Astrocyte (in vitro differentiated cells and primary cell): ENCODE data around the gene KIF20B. TPM values are rescaled to one million over a fixed set of nuclear protein-coding genes. Genes with fewer than 3 reads are reported as not detected.

Source experiments
- DNase-seq: peaks from one replicate; pipeline ENCODE4 v3.0.0-alpha.2; 2010; ENCODE audit warnings: low read depth
- FAIRE-seq: peaks from 2 replicates; lab custom pipeline; 2011; peaks lifted over from hg19 to GRCh38; lab: Jason Lieb, UNC
- H2AFZ ChIP-seq: 2 replicates; pipeline ENCODE4 v1.6.0; 2012; ENCODE audit warnings: low read depth, low read length, inconsistent platforms
- H3K27ac ChIP-seq: 2 replicates; pipeline ENCODE4 v1.5.1; 2011; ENCODE audit warnings: low read depth, low read length, inconsistent platforms
- H3K27me3 ChIP-seq: 2 replicates; pipeline ENCODE4 v1.6.0; 2011; ENCODE audit warnings: low read length, inconsistent platforms; ENCODE audit not compliant: insufficient read depth
- H3K36me3 ChIP-seq: 2 replicates; pipeline ENCODE4 v1.5.1; 2011; ENCODE audit warnings: low read length, inconsistent platforms; ENCODE audit not compliant: insufficient read depth
- H3K4me1 ChIP-seq: 2 replicates; pipeline ENCODE4 v1.5.1; 2011; ENCODE audit warnings: low read length, inconsistent platforms; ENCODE audit not compliant: insufficient read depth
- H3K4me2 ChIP-seq: 2 replicates; pipeline ENCODE4 v1.6.0; 2012; ENCODE audit warnings: low read length, inconsistent platforms
- H3K4me3 ChIP-seq: 2 replicates; pipeline ENCODE4 v1.5.1; 2011; ENCODE audit warnings: low read depth, mild to moderate bottlenecking, low read length, inconsistent platforms; ENCODE audit not compliant: insufficient read depth
- H3K79me2 ChIP-seq: 2 replicates; pipeline ENCODE4 v1.6.0; 2012; ENCODE audit warnings: mild to moderate bottlenecking, low read length, inconsistent platforms; ENCODE audit not compliant: insufficient read depth
- H3K9ac ChIP-seq: 2 replicates; pipeline ENCODE4 v1.6.0; 2012; ENCODE audit warnings: mild to moderate bottlenecking, low read length, inconsistent platforms
- H3K9me3 ChIP-seq: 2 replicates; pipeline ENCODE4 v1.5.1; 2012; ENCODE audit warnings: low read depth, mild to moderate bottlenecking, low read length, inconsistent platforms; ENCODE audit not compliant: insufficient read depth
- H4K20me1 ChIP-seq: 2 replicates; pipeline ENCODE4 v1.6.0; 2012; ENCODE audit warnings: low read length, inconsistent platforms; ENCODE audit not compliant: insufficient read depth
- H3K27ac Mint-ChIP-seq: one replicate; pipeline ENCODE4 v1.8.0; 2021; ENCODE audit warnings: mild to moderate bottlenecking, mixed read lengths; ENCODE audit not compliant: unreplicated experiment
- H3K27me3 Mint-ChIP-seq: one replicate; pipeline ENCODE4 v1.8.0; 2021; ENCODE audit warnings: low read depth, mixed read lengths; ENCODE audit not compliant: unreplicated experiment
- H3K36me3 Mint-ChIP-seq: one replicate; pipeline ENCODE4 v1.8.0; 2021; ENCODE audit warnings: low read depth, mixed read lengths; ENCODE audit not compliant: unreplicated experiment
- H3K4me1 Mint-ChIP-seq: one replicate; pipeline ENCODE4 v1.8.0; 2021; ENCODE audit warnings: low read depth, mixed read lengths; ENCODE audit not compliant: unreplicated experiment
- H3K4me3 Mint-ChIP-seq: one replicate; pipeline ENCODE4 v1.8.0; 2021; ENCODE audit warnings: mild to moderate bottlenecking, moderate library complexity, mixed read lengths; ENCODE audit not compliant: unreplicated experiment
- H3K9me3 Mint-ChIP-seq: one replicate; pipeline ENCODE4 v1.8.0; 2021; ENCODE audit warnings: mild to moderate bottlenecking, mixed read lengths; ENCODE audit not compliant: unreplicated experiment
- EZH2 ChIP-seq: IDR thresholded peaks from 2 replicates; pipeline ENCODE4 v1.6.1; 2012; ENCODE audit warnings: mild to moderate bottlenecking, low read length, inconsistent platforms; ENCODE audit not compliant: insufficient read depth
- total RNA-seq: library from RNA; stranded (reverse); gene quantifications from 2 replicates; pipeline ENCODE4 v1.2.1, GENCODE V29; 2021
- TF ChIP-seq, protein P1 (sequence below): IDR thresholded peaks from 2 replicates; pipeline ENCODE4 v1.5.1; 2011; ENCODE audit warnings: low read depth, mild to moderate bottlenecking, inconsistent platforms, low read length, moderate library complexity; ENCODE audit not compliant: insufficient read depth

KIF20B gene
- total RNA-seq, 1 donor from 2014 or later = 7.1 TPM

DNA sequence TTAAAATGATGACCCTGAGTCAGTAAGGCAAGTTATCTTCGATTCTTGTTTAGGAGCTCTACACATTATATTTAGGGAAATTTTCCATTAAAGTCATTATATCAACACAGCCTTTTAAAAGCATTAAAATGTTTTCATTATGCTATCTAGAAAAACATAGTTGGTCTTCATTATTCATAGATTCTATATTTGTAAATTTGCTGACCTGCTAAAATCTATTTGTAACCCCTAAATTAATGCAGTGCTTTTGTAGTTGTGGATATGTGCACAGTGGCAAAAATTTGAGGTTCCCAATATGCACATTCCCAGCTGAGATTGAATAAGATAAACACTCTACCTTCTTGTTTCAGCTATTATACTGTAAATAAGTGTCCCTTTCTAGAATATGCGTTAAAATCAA is 81.1 kb downstream of the KIF20B start:
- H3K4me3 Mint-ChIP-seq = no peak overlapping the region

GRCh38 chr10:89783406-89783805 is 82.0 kb downstream of the KIF20B start:
- H3K79me2 ChIP-seq = no peaks in the 10 kb centered on the region
- no peak for TF ChIP-seq EZH2
- TF ChIP-seq, protein P1, sequence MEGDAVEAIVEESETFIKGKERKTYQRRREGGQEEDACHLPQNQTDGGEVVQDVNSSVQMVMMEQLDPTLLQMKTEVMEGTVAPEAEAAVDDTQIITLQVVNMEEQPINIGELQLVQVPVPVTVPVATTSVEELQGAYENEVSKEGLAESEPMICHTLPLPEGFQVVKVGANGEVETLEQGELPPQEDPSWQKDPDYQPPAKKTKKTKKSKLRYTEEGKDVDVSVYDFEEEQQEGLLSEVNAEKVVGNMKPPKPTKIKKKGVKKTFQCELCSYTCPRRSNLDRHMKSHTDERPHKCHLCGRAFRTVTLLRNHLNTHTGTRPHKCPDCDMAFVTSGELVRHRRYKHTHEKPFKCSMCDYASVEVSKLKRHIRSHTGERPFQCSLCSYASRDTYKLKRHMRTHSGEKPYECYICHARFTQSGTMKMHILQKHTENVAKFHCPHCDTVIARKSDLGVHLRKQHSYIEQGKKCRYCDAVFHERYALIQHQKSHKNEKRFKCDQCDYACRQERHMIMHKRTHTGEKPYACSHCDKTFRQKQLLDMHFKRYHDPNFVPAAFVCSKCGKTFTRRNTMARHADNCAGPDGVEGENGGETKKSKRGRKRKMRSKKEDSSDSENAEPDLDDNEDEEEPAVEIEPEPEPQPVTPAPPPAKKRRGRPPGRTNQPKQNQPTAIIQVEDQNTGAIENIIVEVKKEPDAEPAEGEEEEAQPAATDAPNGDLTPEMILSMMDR = no peak
- Mint-ChIP-seq H3K27ac (no peak overlapping the region), H3K27me3 (no peaks in the 10 kb centered on the region), H3K9me3 (no peaks in the 10 kb centered on the region), H3K4me3 (no peak overlapping the region), H3K36me3 (peaks cover 2% of the 10 kb centered on the region), H3K4me1 (no peaks in the 10 kb centered on the region)
- FAIRE-seq (no peak), DNase-seq (peak; percentile 16)
- H3K9me3 ChIP-seq = no peaks in the 10 kb centered on the region
- H3K4me3 ChIP-seq = no peak overlapping the region
- no peaks in the 10 kb centered on the region for H3K27me3 ChIP-seq
- no peak overlapping the region for H3K4me2 ChIP-seq
- H3K27ac ChIP-seq = no peak overlapping the region
- H4K20me1 ChIP-seq = no peaks in the 10 kb centered on the region
- no peaks in the 10 kb centered on the region for H3K36me3 ChIP-seq
- H3K9ac ChIP-seq = no peak overlapping the region
- no peaks in the 10 kb centered on the region for H3K4me1 ChIP-seq
- H2AFZ ChIP-seq = no peak overlapping the region

More for the DNA sequence above, 81.1 kb downstream of the KIF20B start:
- H4K20me1 ChIP-seq = no peaks in the 10 kb centered on the region
- Mint-ChIP-seq H3K4me1 (no peaks in the 10 kb centered on the region), H3K9me3 (no peaks in the 10 kb centered on the region), H3K36me3 (peaks cover 2% of the 10 kb centered on the region), H3K27ac (no peak overlapping the region), H3K27me3 (no peaks in the 10 kb centered on the region)
- H3K79me2 ChIP-seq = no peaks in the 10 kb centered on the region
- TF ChIP-seq, protein P1 = no peak
- no peak for TF ChIP-seq EZH2
- H2AFZ ChIP-seq = no peak overlapping the region
- H3K4me2 ChIP-seq = no peak overlapping the region
- no peaks in the 10 kb centered on the region for H3K36me3 ChIP-seq
- no peak overlapping the region for H3K27ac ChIP-seq
- FAIRE-seq = no peak
- H3K27me3 ChIP-seq = no peaks in the 10 kb centered on the region
- no peak overlapping the region for H3K4me3 ChIP-seq
- H3K9me3 ChIP-seq = no peaks in the 10 kb centered on the region
- no peak for DNase-seq
- H3K9ac ChIP-seq = no peak overlapping the region
- H3K4me1 ChIP-seq = no peaks in the 10 kb centered on the region

DNA sequence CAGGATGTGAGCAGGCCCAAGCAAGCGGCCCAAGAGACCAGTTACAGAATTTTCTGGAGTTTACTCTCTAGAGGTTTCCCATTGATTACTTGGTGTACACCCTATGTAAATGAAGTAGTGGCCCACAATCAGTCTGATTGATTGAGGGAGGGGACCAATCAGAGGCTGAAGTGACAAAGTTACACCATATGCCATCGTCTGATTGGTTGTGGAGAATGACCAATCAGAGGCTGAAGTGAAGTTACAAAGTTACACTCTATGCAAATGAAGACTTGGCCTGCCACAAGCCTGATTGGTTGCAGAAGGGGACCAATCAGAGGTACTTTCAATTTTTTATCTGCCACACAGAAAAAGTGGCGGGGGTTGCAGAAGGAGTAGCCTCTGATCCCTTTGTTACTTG is 83.7 kb downstream of the KIF20B start:
- DNase-seq (no peak), FAIRE-seq (no peak)
- no peaks in the 10 kb centered on the region for H3K4me1 Mint-ChIP-seq
- H3K9ac ChIP-seq = no peak overlapping the region
- H3K79me2 ChIP-seq = no peaks in the 10 kb centered on the region
- no peaks in the 10 kb centered on the region for H3K36me3 ChIP-seq
- no peak overlapping the region for H3K4me2 ChIP-seq
- no peaks in the 10 kb centered on the region for H4K20me1 ChIP-seq
- no peaks in the 10 kb centered on the region for H3K9me3 ChIP-seq
- H3K4me1 ChIP-seq = no peaks in the 10 kb centered on the region
- no peak overlapping the region for H3K27ac Mint-ChIP-seq
- no peak for TF ChIP-seq EZH2
- TF ChIP-seq, protein P1 = no peak
- no peaks in the 10 kb centered on the region for H3K27me3 Mint-ChIP-seq
- H3K27me3 ChIP-seq = no peaks in the 10 kb centered on the region
- H3K36me3 Mint-ChIP-seq = peaks cover 2% of the 10 kb centered on the region
- H3K4me3 ChIP-seq = no peak overlapping the region
- H3K4me3 Mint-ChIP-seq = no peak overlapping the region
- no peaks in the 10 kb centered on the region for H3K9me3 Mint-ChIP-seq
- H3K27ac ChIP-seq = no peak overlapping the region
- H2AFZ ChIP-seq = no peak overlapping the region
